Measurements from ENCODE around the gene TFPI.
"Not testable (repeated sequence)": the region's sequence is repeated elsewhere in the genome, so short reads cannot be mapped to it uniquely, and the experiment has no call there.

Gene TFPI

GRCh38 chr2:187528042-187528441 lies 26.2 kb downstream of the TFPI start:
- no peak for DNase-seq (ENCODE audit: low read depth in 2 of 2)

GRCh38 chr2:187527262-187527661 lies 27.0 kb downstream of the TFPI start:
- DNase-seq (ENCODE audit: low read depth in 2 of 2): no peak

GRCh38 chr2:187526792-187527191 lies 27.4 kb downstream of the TFPI start:
- DNase-seq (ENCODE audit: low read depth in 2 of 2): no peak

GRCh38 chr2:187525163-187525900 lies 28.9 kb downstream of the TFPI start:
- no peak for DNase-seq (ENCODE audit: low read depth in 2 of 2)

GRCh38 chr2:187523325-187523724 lies 30.9 kb downstream of the TFPI start:
- no peak for DNase-seq (ENCODE audit: low read depth in 2 of 2)

GRCh38 chr2:187520121-187520624 lies 34.1 kb downstream of the TFPI start:
- no peak for DNase-seq (ENCODE audit: low read depth in 2 of 2)

- DNase-seq (ENCODE audit: low read depth in 2 of 2): no peak
Observed at GRCh38 chr2:187519419-187520120, 34.7 kb downstream of the TFPI start.

GRCh38 chr2:187517750-187518361 lies 36.4 kb downstream of the TFPI start:
- not testable (repeated sequence) for DNase-seq (ENCODE audit: low read depth in 2 of 2)

GRCh38 chr2:187516630-187517510 lies 37.4 kb downstream of the TFPI start:
- not testable (repeated sequence) for DNase-seq (ENCODE audit: low read depth in 2 of 2)

GRCh38 chr2:187514930-187515329 lies 39.3 kb downstream of the TFPI start:
- DNase-seq (ENCODE audit: low read depth in 2 of 2): no peak

GRCh38 chr2:187514235-187514829 lies 39.9 kb downstream of the TFPI start:
- not testable (repeated sequence) for DNase-seq (ENCODE audit: low read depth in 2 of 2)

- DNase-seq (ENCODE audit: low read depth in 2 of 2): not testable (repeated sequence)
Observed at GRCh38 chr2:187513460-187514234, 40.6 kb downstream of the TFPI start.

GRCh38 chr2:187511356-187512315 lies 42.6 kb downstream of the TFPI start:
- DNase-seq (ENCODE audit: low read depth in 2 of 2): no peak

GRCh38 chr2:187510419-187511355 lies 43.5 kb downstream of the TFPI start:
- DNase-seq (ENCODE audit: low read depth in 2 of 2): not testable (repeated sequence)

GRCh38 chr2:187509667-187510417 lies 44.4 kb downstream of the TFPI start:
- no peak for DNase-seq (ENCODE audit: low read depth in 2 of 2)

- DNase-seq (ENCODE audit: low read depth in 2 of 2): no peak
Observed at GRCh38 chr2:187506416-187506815, 47.8 kb downstream of the TFPI start.

GRCh38 chr2:187505065-187505672 lies 49.1 kb downstream of the TFPI start:
- DNase-seq (ENCODE audit: low read depth in 2 of 2): no peak

Data from stimulated activated CD4-positive, alpha-beta T cell treated with anti-CD3 and anti-CD28 coated beads, Interleukin-1b, Interleukin-23, amount 100 ng/mL, for 4 hours (primary cell).